ENCODE data around the gene NEK6. TPM values are rescaled to one million over a fixed set of nuclear protein-coding genes. Genes with fewer than 3 reads are reported as not detected.

The NEK6 gene
- total and polyA plus RNA-seq, 10 of the 15 experiments (the other 5 are each of a cell fraction or from before 2014, with no cell fraction given) = 31.3 to 161 (median 89.2) TPM

DNA sequence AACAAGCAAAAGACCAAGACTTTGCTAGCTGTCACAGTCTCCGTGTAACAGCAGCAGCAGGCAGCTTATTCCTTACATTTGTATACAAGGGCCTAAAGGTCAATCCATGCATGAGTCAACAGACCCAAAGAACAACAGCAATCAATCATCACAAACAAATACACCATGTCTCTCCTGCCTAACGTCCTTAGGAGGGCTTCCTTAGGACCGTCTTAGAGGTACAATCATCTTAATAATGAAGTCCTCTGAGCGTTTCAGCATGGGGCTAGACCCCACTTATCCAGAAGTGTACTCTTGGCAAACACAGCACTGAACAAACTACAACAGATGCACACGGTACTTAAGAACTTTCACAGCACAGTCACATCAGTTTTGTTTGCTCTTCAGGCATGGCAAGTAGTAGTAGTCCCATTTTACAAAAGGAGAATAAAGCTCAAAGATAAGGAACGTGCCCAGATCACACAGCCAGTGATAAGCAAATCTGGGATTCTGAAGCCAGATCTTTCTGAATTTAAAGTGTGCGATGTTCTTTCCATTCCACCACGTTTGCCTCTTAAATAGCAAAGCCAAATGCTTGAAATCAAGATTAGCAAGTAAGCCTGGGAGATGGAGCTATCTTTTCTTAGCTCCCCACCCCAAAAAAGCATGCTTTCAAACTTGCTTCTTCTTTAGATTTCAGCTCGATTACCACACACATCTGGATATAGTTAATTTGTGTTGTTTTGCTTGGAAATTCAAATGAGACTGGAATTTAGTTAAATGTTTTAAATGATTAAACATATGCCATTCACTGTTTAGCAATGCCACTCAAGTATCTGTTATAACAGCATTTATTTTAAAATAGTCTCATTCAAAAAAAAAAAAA is 133.3 kb downstream of the NEK6 start:
- DNase-seq (ENCODE audit: low read depth, low spot score) = no peak
- ATAC-seq = no peak
- no peak overlapping the region for H2AFZ ChIP-seq (ENCODE audit: control insufficient read depth, low read depth, low read length)
- SMC1A ChIA-PET (ENCODE audit: uncharacterized antibody, unreplicated experiment) = interaction anchor here (0.6 to 3.4 kb wide), 9 partner anchors 7 to 833 kb away, joined by 3 to 10 read pairs (median 3); partner anchors contain the start of gene PSMB7
- no peaks in the 10 kb centered on the region for H3K9me3 ChIP-seq (replicated peaks; ENCODE audit: control insufficient read depth, insufficient read depth, low read length)
- no peak overlapping the region for H3K27ac ChIP-seq (ENCODE audit: control insufficient read depth, insufficient read depth)
- intact Hi-C loops (cut with micrococcal nuclease; ENCODE audit: unreplicated experiment) = no loop called here
- H4K20me1 ChIP-seq (ENCODE audit: control insufficient read depth, insufficient read depth) = peaks cover 2% of the 10 kb centered on the region; the same call in 1 of the 2 replicates
- POLR2A ChIA-PET = interaction anchor here (0.5 kb wide), 1 partner anchor 11 kb away, joined by 3 read pairs; no protein-coding TSS in a partner anchor
- peaks cover 5% of the 10 kb centered on the region; the same call in 1 of the 2 replicates for H3K4me1 ChIP-seq (ENCODE audit: control insufficient read depth, insufficient read depth, low read length)
- in situ Hi-C loops (cut with MboI) = no loop called here
- CTCF ChIA-PET = interaction anchor here (0.9 to 4.4 kb wide), 5 partner anchors 12 to 267 kb away, joined by 3 to 17 read pairs (median 5); no protein-coding TSS in a partner anchor
- peaks cover 4 to 26% of the 10 kb centered on the region in 2 experiments; a peak in 3 of 4 replicates for H3K36me3 ChIP-seq (ENCODE audit: control insufficient read depth in 2 of 2, insufficient read depth in 2 of 2, low read length in 1 of 2)
- RAD21 ChIA-PET (ENCODE audit: unreplicated experiment) = interaction anchor here (0.9 to 3.6 kb wide), 2 partner anchors 10 to 264 kb away, joined by 3 to 12 read pairs; no protein-coding TSS in a partner anchor
- no peak overlapping the region for H3K4me3 ChIP-seq
- TF ChIP-seq JUNB (IDR thresholded peaks at IDR 0.05) (no peak), ZBTB33 (IDR thresholded peaks at IDR 0.05) (no peak), CREB1 (IDR thresholded peaks at IDR 0.05; ENCODE audit: low read depth) (no peak)
- TF ChIP-seq, protein P1, sequence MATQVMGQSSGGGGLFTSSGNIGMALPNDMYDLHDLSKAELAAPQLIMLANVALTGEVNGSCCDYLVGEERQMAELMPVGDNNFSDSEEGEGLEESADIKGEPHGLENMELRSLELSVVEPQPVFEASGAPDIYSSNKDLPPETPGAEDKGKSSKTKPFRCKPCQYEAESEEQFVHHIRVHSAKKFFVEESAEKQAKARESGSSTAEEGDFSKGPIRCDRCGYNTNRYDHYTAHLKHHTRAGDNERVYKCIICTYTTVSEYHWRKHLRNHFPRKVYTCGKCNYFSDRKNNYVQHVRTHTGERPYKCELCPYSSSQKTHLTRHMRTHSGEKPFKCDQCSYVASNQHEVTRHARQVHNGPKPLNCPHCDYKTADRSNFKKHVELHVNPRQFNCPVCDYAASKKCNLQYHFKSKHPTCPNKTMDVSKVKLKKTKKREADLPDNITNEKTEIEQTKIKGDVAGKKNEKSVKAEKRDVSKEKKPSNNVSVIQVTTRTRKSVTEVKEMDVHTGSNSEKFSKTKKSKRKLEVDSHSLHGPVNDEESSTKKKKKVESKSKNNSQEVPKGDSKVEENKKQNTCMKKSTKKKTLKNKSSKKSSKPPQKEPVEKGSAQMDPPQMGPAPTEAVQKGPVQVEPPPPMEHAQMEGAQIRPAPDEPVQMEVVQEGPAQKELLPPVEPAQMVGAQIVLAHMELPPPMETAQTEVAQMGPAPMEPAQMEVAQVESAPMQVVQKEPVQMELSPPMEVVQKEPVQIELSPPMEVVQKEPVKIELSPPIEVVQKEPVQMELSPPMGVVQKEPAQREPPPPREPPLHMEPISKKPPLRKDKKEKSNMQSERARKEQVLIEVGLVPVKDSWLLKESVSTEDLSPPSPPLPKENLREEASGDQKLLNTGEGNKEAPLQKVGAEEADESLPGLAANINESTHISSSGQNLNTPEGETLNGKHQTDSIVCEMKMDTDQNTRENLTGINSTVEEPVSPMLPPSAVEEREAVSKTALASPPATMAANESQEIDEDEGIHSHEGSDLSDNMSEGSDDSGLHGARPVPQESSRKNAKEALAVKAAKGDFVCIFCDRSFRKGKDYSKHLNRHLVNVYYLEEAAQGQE (IDR thresholded peaks at IDR 0.05; ENCODE audit: low read depth, low read length) = no peak
- TF ChIP-seq, protein P2, sequence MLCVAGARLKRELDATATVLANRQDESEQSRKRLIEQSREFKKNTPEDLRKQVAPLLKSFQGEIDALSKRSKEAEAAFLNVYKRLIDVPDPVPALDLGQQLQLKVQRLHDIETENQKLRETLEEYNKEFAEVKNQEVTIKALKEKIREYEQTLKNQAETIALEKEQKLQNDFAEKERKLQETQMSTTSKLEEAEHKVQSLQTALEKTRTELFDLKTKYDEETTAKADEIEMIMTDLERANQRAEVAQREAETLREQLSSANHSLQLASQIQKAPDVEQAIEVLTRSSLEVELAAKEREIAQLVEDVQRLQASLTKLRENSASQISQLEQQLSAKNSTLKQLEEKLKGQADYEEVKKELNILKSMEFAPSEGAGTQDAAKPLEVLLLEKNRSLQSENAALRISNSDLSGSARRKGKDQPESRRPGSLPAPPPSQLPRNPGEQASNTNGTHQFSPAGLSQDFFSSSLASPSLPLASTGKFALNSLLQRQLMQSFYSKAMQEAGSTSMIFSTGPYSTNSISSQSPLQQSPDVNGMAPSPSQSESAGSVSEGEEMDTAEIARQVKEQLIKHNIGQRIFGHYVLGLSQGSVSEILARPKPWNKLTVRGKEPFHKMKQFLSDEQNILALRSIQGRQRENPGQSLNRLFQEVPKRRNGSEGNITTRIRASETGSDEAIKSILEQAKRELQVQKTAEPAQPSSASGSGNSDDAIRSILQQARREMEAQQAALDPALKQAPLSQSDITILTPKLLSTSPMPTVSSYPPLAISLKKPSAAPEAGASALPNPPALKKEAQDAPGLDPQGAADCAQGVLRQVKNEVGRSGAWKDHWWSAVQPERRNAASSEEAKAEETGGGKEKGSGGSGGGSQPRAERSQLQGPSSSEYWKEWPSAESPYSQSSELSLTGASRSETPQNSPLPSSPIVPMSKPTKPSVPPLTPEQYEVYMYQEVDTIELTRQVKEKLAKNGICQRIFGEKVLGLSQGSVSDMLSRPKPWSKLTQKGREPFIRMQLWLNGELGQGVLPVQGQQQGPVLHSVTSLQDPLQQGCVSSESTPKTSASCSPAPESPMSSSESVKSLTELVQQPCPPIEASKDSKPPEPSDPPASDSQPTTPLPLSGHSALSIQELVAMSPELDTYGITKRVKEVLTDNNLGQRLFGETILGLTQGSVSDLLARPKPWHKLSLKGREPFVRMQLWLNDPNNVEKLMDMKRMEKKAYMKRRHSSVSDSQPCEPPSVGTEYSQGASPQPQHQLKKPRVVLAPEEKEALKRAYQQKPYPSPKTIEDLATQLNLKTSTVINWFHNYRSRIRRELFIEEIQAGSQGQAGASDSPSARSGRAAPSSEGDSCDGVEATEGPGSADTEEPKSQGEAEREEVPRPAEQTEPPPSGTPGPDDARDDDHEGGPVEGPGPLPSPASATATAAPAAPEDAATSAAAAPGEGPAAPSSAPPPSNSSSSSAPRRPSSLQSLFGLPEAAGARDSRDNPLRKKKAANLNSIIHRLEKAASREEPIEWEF (IDR thresholded peaks at IDR 0.05; ENCODE audit: insufficient replicate concordance, low read depth, low read length) = no peak
- TF ChIP-seq, protein P3, sequence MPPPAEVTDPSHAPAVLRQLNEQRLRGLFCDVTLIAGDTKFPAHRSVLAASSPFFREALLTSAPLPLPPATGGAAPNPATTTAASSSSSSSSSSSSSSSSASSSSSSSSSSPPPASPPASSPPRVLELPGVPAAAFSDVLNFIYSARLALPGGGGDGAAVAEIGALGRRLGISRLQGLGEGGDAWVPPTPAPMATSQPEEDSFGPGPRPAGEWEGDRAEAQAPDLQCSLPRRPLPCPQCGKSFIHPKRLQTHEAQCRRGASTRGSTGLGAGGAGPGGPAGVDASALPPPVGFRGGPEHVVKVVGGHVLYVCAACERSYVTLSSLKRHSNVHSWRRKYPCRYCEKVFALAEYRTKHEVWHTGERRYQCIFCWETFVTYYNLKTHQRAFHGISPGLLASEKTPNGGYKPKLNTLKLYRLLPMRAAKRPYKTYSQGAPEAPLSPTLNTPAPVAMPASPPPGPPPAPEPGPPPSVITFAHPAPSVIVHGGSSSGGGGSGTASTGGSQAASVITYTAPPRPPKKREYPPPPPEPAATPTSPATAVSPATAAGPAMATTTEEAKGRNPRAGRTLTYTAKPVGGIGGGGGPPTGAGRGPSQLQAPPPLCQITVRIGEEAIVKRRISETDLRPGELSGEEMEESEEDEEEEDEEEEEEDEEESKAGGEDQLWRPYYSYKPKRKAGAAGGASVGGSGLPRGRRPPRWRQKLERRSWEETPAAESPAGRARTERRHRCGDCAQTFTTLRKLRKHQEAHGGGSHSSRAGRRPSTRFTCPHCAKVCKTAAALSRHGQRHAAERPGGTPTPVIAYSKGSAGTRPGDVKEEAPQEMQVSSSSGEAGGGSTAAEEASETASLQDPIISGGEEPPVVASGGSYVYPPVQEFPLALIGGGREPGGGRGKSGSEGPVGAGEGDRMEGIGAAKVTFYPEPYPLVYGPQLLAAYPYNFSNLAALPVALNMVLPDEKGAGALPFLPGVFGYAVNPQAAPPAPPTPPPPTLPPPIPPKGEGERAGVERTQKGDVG (CRISPR knock-in tag; IDR thresholded peaks at IDR 0.05) = no peak
- no TSS peak for BruUV-seq (replicated peaks)
- H3K4me2 ChIP-seq (ENCODE audit: control insufficient read depth, insufficient read depth) = no peak overlapping the region
- WGBS (ENCODE audit: insufficient coverage, insufficient replicate concordance, low lambda C conversion rate, missing lambda C conversion rate) = 81% methylated on average over 9 of the region's 9 CpGs
- H3K9ac ChIP-seq (ENCODE audit: control insufficient read depth, insufficient read depth, low read length) = no peak overlapping the region
- H3K79me2 ChIP-seq (ENCODE audit: control insufficient read depth, insufficient read depth, low read length) = peaks cover 37% of the 10 kb centered on the region
- H3K27me3 ChIP-seq (replicated peaks in 1 of 2; ENCODE audit: control insufficient read depth in 2 of 2, insufficient read depth in 2 of 2, low read length in 1 of 2) = no peaks in the 10 kb centered on the region
- FAIRE-seq = no peak

Measured in GM12878 (cell line).